IMR-90 (cell line): ENCODE data around the gene SOX6. TPM values are rescaled to one million over a fixed set of nuclear protein-coding genes. Genes with fewer than 3 reads are reported as not detected.

ENCODE experiments used
- ATAC-seq: fragments of 200-7000 bp; cut with Tn5 transposase; 2 replicates; pipeline ENCODE4 v1.9.1; 2020; ENCODE audit warnings: low read depth, mild to moderate bottlenecking, moderate library complexity
- BruUV-seq: library from RNA; stranded (reverse); fragments of 400-500 nt; replicated peaks from 2 replicates; lab custom pipeline; 2021; lab: Mats Ljungman, UMichigan
- CTCF ChIA-PET: fragments of 300-600 bp; formaldehyde crosslinking; extraction: SDS; loops from one replicate; lab custom pipeline; 2021; ENCODE audit warnings: antibody characterized with exemption; lab: Yijun Ruan, JAX
- POLR2A ChIA-PET: fragments of 300-600 bp; sonication (Branson Sonifier 250); formaldehyde crosslinking; loops from one replicate; lab custom pipeline; 2022; ENCODE audit warnings: antibody characterized with exemption; ENCODE audit not compliant: unreplicated experiment; lab: Charles Lee
- DNase-seq: peaks from one replicate; pipeline ENCODE4 v3.0.0; 2013
- H2AFZ ChIP-seq: replicated peaks from 2 replicates; pipeline ENCODE3; 2013; ENCODE audit warnings: low read length, mild to moderate bottlenecking; ENCODE audit not compliant: poor library complexity
- H2AK5ac ChIP-seq: 2 replicates; pipeline ENCODE4 v1.6.1; 2013; ENCODE audit warnings: low read depth, low read length, inconsistent platforms
- H2AK9ac ChIP-seq: replicated peaks from 2 replicates; pipeline ENCODE3; 2013; ENCODE audit warnings: mild to moderate bottlenecking, low read depth, low read length, moderate library complexity; ENCODE audit not compliant: poor library complexity
- H2BK120ac ChIP-seq: 2 replicates; pipeline ENCODE4 v1.6.1; 2013; ENCODE audit warnings: low read depth, low read length, inconsistent platforms
- H2BK15ac ChIP-seq: 3 replicates; pipeline ENCODE4 v1.6.1; 2013; ENCODE audit warnings: low read depth, low read length, inconsistent platforms
- H2BK20ac ChIP-seq: 2 replicates; pipeline ENCODE4 v1.6.1; 2013; ENCODE audit warnings: low read depth, mild to moderate bottlenecking, inconsistent platforms, low read length, moderate library complexity
- H2BK5ac ChIP-seq: 2 replicates; pipeline ENCODE4 v1.6.1; 2013; ENCODE audit warnings: mild to moderate bottlenecking, low read depth, low read length, inconsistent platforms; ENCODE audit not compliant: poor library complexity, severe bottlenecking
- H3K14ac ChIP-seq: replicated peaks from 2 replicates; pipeline ENCODE4 v1.6.1; 2013; ENCODE audit warnings: low read depth, low read length, inconsistent platforms
- H3K18ac ChIP-seq: 2 replicates; pipeline ENCODE4 v1.6.1; 2013; ENCODE audit warnings: low read depth, low read length, control low read depth
- H3K23ac ChIP-seq: 2 replicates; pipeline ENCODE4 v1.6.1; 2013; ENCODE audit warnings: low read depth, low read length, inconsistent platforms
- H3K27ac ChIP-seq: 2 replicates; pipeline ENCODE4 v1.5.1; 2013; ENCODE audit warnings: mild to moderate bottlenecking, control low read depth, low read length; ENCODE audit not compliant: insufficient read depth
- H3K27me3 ChIP-seq: 2 replicates; pipeline ENCODE4 v1.6.1; 2013; ENCODE audit warnings: low read length; ENCODE audit not compliant: control insufficient read depth, insufficient read depth
- H3K36me3 ChIP-seq: 2 replicates; pipeline ENCODE4 v1.6.1; 2013; ENCODE audit warnings: low read length, mixed read lengths; ENCODE audit not compliant: control insufficient read depth, insufficient read depth
- H3K4ac ChIP-seq: 2 replicates; pipeline ENCODE4 v1.6.1; 2013; ENCODE audit warnings: low read depth, low read length, inconsistent platforms
- H3K4me1 ChIP-seq: 2 replicates; pipeline ENCODE4 v1.6.1; 2013; ENCODE audit warnings: low read length, mixed read lengths; ENCODE audit not compliant: control insufficient read depth, insufficient read depth
- H3K4me2 ChIP-seq: 2 replicates; pipeline ENCODE4 v1.6.1; 2013; ENCODE audit warnings: low read depth, mild to moderate bottlenecking, control low read depth, low read length, moderate library complexity
- H3K4me3 ChIP-seq: 2 replicates; pipeline ENCODE4 v1.5.1; 2013; ENCODE audit warnings: low read depth, mild to moderate bottlenecking, control low read depth, low read length, moderate library complexity; ENCODE audit not compliant: insufficient read depth
- H3K56ac ChIP-seq: 2 replicates; pipeline ENCODE4 v1.6.1; 2013; ENCODE audit warnings: low read length, inconsistent platforms; ENCODE audit not compliant: insufficient read depth; ENCODE audit errors: extremely low read depth
- H3K79me1 ChIP-seq, 2 experiments: 2 replicates each; pipeline ENCODE4 v1.6.1; 2013; ENCODE audit warnings: low read length in 2 of 2, inconsistent platforms in 1 of 2, low read depth in 1 of 2
- H3K9ac ChIP-seq: 2 replicates; pipeline ENCODE4 v1.6.1; 2013; ENCODE audit warnings: low read depth, low read length, control low read depth
- H3K9me1 ChIP-seq: 2 replicates; pipeline ENCODE4 v1.6.1; 2013; ENCODE audit warnings: low read length, inconsistent platforms; ENCODE audit not compliant: insufficient read depth
- H3K9me3 ChIP-seq: 2 replicates; pipeline ENCODE4 v1.6.1; 2013; ENCODE audit warnings: low read length; ENCODE audit not compliant: control insufficient read depth, insufficient read depth
- H4K20me1 ChIP-seq: 2 replicates; pipeline ENCODE4 v1.6.1; 2013; ENCODE audit warnings: low read length, inconsistent platforms; ENCODE audit not compliant: insufficient read depth
- H4K5ac ChIP-seq: 2 replicates; pipeline ENCODE4 v1.6.1; 2013; ENCODE audit warnings: mild to moderate bottlenecking, low read depth, low read length, control low read depth
- H4K8ac ChIP-seq, 2 experiments: 2 replicates each; pipeline ENCODE4 v1.6.1; 2013; ENCODE audit warnings: low read depth in 2 of 2, low read length in 2 of 2, control low read depth in 1 of 2, inconsistent platforms in 1 of 2
- H4K91ac ChIP-seq: 2 replicates; pipeline ENCODE4 v1.6.1; 2013; ENCODE audit warnings: low read depth, low read length, inconsistent platforms; ENCODE audit not compliant: insufficient read depth
- BHLHE40 ChIP-seq: fragments of 150-350 bp; IDR thresholded peaks from 2 replicates; pipeline ENCODE4 v1.6.1; 2016; ENCODE audit warnings: mild to moderate bottlenecking, low read depth, low read length
- CEBPB ChIP-seq: IDR thresholded peaks from 2 replicates; pipeline ENCODE4 v1.6.1; 2012; ENCODE audit warnings: low read depth, low read length, improper control_type of control experiment
- CHD1 ChIP-seq: IDR thresholded peaks from 2 replicates; pipeline ENCODE4 v1.6.1; 2012; ENCODE audit warnings: low read depth, low read length, improper control_type of control experiment
- FOS ChIP-seq: fragments of 150-350 bp; IDR thresholded peaks from 2 replicates; pipeline ENCODE4 v1.6.1; 2016; ENCODE audit warnings: low read depth, low read length
- MAFK ChIP-seq: IDR thresholded peaks from 2 replicates; pipeline ENCODE4 v1.6.1; 2012; ENCODE audit warnings: low read depth, low read length, improper control_type of control experiment
- MAZ ChIP-seq: IDR thresholded peaks from 2 replicates; pipeline ENCODE4 v1.6.1; 2012; ENCODE audit warnings: low read depth, mild to moderate bottlenecking, low read length, improper control_type of control experiment, moderate library complexity, borderline replicate concordance
- MXI1 ChIP-seq: IDR thresholded peaks from 2 replicates; pipeline ENCODE4 v1.6.1; 2012; ENCODE audit warnings: low read depth, mild to moderate bottlenecking, low read length, moderate library complexity, borderline replicate concordance
- POLR2A ChIP-seq: IDR thresholded peaks from 2 replicates; pipeline ENCODE4 v1.6.1; 2012; ENCODE audit warnings: mild to moderate bottlenecking, low read depth, low read length
- RCOR1 ChIP-seq: IDR thresholded peaks from 2 replicates; pipeline ENCODE4 v1.6.1; 2012; ENCODE audit warnings: mild to moderate bottlenecking, low read length, improper control_type of control experiment; ENCODE audit not compliant: insufficient replicate concordance
- RFX5 ChIP-seq: IDR thresholded peaks from 2 replicates; pipeline ENCODE4 v1.8.0; 2012; ENCODE audit warnings: low read depth, mild to moderate bottlenecking, low read length, moderate library complexity
- SMC3 ChIP-seq: fragments of 150-350 bp; IDR thresholded peaks from 2 replicates; pipeline ENCODE4 v1.6.1; 2016; ENCODE audit warnings: low read depth, mild to moderate bottlenecking, antibody characterized with exemption, low read length, moderate library complexity
- WGBS, 2 experiments: methylation state at CpG; one replicate each; pipeline versions ENCODE4 v1.1.5 to v1.1.7; 2013; ENCODE audit warnings: missing lambda C conversion rate in 2 of 2; ENCODE audit not compliant: insufficient read length in 1 of 2; ENCODE audit errors: extremely low coverage in 2 of 2; 5-methylcytosine and 5-hydroxymethylcytosine counted together
- dilution Hi-C: fragments of 300-500 bp; cut with HindIII; formaldehyde crosslinking; loops from one replicate; pipeline ENCODE4 v1.14.3; 2018; ENCODE audit warnings: low sequenced_read_pairs; ENCODE audit not compliant: unreplicated experiment
- in situ Hi-C: fragments of 300-500 bp; cut with MboI; formaldehyde crosslinking; loops from 3 replicates; pipeline ENCODE4 v1.14.3; 2019; ENCODE audit warnings: low sequenced_read_pairs, inconsistent platforms, mixed read lengths
- intact Hi-C: fragments of 100-400 bp; cut with micrococcal nuclease; formaldehyde crosslinking; loops from 2 replicates; pipeline ENCODE4 v1.10.0; 2022
- polyA plus RNA-seq, 3 experiments: library from polyadenylated mRNA; depleted of rRNA; stranded (reverse); fragments of >200 nt; gene quantifications; 2 replicates each; pipeline ENCODE4 v1.2.3, GENCODE V29; 2012; ENCODE audit warnings: low replicate concordance in 1 of 3
- total RNA-seq: library from RNA; depleted of rRNA; stranded (reverse); fragments of >200 nt; gene quantifications from 2 replicates; pipeline ENCODE4 v1.2.3, GENCODE V29; 2012
- TF ChIP-seq, protein P1 (sequence below): fragments of 150-350 bp; IDR thresholded peaks from 2 replicates; pipeline ENCODE4 v1.6.1; 2016; ENCODE audit warnings: low read depth, mild to moderate bottlenecking, low read length, moderate library complexity, borderline replicate concordance
- TF ChIP-seq, protein P2 (sequence below): fragments of 150-350 bp; IDR thresholded peaks from 2 replicates; pipeline ENCODE4 v1.6.1; 2017; ENCODE audit warnings: mild to moderate bottlenecking, antibody characterized with exemption, low read length, low read depth

SOX6 gene
- total and polyA plus RNA-seq, 2 of the 4 experiments (the other 2 are of a cell fraction), result 1.7 to 7.7 TPM

GRCh38 chr11:16296273-16296672 is 60.1 kb downstream of the SOX6 start:
- no peak overlapping the region for H4K5ac ChIP-seq
- H3K9me1 ChIP-seq, result peaks cover 2% of the 10 kb centered on the region; the same call in 1 of the 2 replicates
- in situ Hi-C loops, result no loop called here
- no peak overlapping the region for H2BK5ac ChIP-seq
- H3K27me3 ChIP-seq, result no peaks in the 10 kb centered on the region
- H2BK120ac ChIP-seq, result no peak overlapping the region
- dilution Hi-C loops, result no loop called here
- no peak overlapping the region for H4K8ac ChIP-seq
- POLR2A ChIA-PET, result no interaction called here
- H3K9me3 ChIP-seq, result no peaks in the 10 kb centered on the region
- no peaks in the 10 kb centered on the region for H3K36me3 ChIP-seq
- H3K4me2 ChIP-seq, result no peak overlapping the region
- H2AFZ ChIP-seq, result no peak overlapping the region
- no peak overlapping the region for H4K91ac ChIP-seq
- no peak for DNase-seq
- H3K4me1 ChIP-seq, result peaks cover 7% of the 10 kb centered on the region
- TF ChIP-seq BHLHE40 (no peak), MXI1 (no peak), MAZ (no peak), RFX5 (no peak), FOS (no peak), CHD1 (no peak), POLR2A (no peak), SMC3 (no peak), CEBPB (no peak), MAFK (no peak), RCOR1 (no peak)
- TF ChIP-seq, protein P1, sequence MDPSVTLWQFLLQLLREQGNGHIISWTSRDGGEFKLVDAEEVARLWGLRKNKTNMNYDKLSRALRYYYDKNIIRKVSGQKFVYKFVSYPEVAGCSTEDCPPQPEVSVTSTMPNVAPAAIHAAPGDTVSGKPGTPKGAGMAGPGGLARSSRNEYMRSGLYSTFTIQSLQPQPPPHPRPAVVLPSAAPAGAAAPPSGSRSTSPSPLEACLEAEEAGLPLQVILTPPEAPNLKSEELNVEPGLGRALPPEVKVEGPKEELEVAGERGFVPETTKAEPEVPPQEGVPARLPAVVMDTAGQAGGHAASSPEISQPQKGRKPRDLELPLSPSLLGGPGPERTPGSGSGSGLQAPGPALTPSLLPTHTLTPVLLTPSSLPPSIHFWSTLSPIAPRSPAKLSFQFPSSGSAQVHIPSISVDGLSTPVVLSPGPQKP, result no peak
- TF ChIP-seq, protein P2, sequence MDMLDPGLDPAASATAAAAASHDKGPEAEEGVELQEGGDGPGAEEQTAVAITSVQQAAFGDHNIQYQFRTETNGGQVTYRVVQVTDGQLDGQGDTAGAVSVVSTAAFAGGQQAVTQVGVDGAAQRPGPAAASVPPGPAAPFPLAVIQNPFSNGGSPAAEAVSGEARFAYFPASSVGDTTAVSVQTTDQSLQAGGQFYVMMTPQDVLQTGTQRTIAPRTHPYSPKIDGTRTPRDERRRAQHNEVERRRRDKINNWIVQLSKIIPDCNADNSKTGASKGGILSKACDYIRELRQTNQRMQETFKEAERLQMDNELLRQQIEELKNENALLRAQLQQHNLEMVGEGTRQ, result no peak
- no peaks in the 10 kb centered on the region for H4K20me1 ChIP-seq
- intact Hi-C loops, result no loop called here
- no peak overlapping the region for H2AK9ac ChIP-seq
- H2BK20ac ChIP-seq, result no peak overlapping the region
- BruUV-seq, result no TSS peak
- H2BK15ac ChIP-seq, result no peak overlapping the region
- H3K4ac ChIP-seq, result no peak overlapping the region
- no peak overlapping the region for H3K4me3 ChIP-seq
- no peak overlapping the region for H3K56ac ChIP-seq
- 0 out of 4 replicates have a peak, but pooled peaks cover 0 to 3% of the 10 kb centered on the region in 2 experiments for H3K79me1 ChIP-seq
- 100% methylated on average over 1 of the region's 2 CpGs; no CpG with 5 or more reads in 1 of the 2 experiments for WGBS, 2 experiments
- H3K23ac ChIP-seq, result no peak overlapping the region
- CTCF ChIA-PET, result no interaction called here
- H3K27ac ChIP-seq, result no peak overlapping the region
- no peak for ATAC-seq
- no peak overlapping the region for H2AK5ac ChIP-seq
- H3K9ac ChIP-seq, result no peak overlapping the region
- H3K18ac ChIP-seq, result no peak overlapping the region
- H3K14ac ChIP-seq, result no peak overlapping the region
